GM19372 (cell line): ENCODE results near the gene UBE2QL1.

Experiments used
- ATAC-seq: cut with Tn5 transposase; IDR thresholded peaks from one replicate; pipeline ENCODE4 v1.9.1; 2021; ENCODE audit warnings: mild to moderate bottlenecking, low read depth, moderate library complexity; ENCODE audit not compliant: unreplicated experiment

Gene UBE2QL1, protein sequence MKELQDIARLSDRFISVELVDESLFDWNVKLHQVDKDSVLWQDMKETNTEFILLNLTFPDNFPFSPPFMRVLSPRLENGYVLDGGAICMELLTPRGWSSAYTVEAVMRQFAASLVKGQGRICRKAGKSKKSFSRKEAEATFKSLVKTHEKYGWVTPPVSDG

DNA sequence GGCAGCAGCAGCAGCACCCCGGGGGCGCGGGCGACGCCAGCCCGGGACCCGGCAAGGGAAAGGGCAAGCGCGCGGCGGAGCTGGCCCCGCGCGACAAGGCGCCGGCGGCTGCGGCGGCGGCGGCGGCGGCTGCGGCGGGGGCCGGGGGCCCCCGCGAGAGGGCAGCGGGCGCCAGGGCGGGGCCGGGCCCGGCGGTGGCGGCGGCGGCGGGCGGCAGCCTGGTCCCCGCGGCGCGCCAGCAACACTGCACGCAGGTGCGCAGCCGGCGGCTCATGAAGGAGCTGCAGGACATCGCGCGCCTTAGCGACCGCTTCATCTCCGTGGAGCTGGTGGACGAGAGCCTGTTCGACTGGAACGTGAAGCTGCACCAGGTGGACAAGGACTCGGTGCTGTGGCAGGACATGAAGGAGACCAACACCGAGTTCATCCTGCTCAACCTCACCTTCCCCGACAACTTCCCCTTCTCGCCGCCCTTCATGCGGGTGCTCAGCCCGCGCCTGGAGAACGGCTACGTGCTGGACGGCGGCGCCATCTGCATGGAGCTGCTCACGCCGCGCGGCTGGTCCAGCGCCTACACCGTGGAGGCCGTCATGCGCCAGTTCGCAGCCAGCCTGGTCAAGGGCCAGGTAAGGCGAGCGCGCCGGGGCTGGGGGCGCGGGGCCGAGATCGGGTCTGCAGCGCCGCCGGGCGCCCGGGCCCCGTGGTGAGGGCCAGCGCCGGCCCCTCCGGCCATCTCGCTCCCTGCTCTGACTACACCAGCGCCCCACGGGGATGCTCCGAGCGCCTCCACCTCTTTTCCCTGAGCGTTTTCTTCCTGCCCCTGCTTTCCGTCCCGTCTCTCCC, at the start of gene UBE2QL1:
UBE2QL1 (plus strand) TSS at position 238 of the 843 bp plus-strand sequence; CDS start at position 273, 35 bp downstream.
- ATAC-seq = peak; percentile 52

DNA sequence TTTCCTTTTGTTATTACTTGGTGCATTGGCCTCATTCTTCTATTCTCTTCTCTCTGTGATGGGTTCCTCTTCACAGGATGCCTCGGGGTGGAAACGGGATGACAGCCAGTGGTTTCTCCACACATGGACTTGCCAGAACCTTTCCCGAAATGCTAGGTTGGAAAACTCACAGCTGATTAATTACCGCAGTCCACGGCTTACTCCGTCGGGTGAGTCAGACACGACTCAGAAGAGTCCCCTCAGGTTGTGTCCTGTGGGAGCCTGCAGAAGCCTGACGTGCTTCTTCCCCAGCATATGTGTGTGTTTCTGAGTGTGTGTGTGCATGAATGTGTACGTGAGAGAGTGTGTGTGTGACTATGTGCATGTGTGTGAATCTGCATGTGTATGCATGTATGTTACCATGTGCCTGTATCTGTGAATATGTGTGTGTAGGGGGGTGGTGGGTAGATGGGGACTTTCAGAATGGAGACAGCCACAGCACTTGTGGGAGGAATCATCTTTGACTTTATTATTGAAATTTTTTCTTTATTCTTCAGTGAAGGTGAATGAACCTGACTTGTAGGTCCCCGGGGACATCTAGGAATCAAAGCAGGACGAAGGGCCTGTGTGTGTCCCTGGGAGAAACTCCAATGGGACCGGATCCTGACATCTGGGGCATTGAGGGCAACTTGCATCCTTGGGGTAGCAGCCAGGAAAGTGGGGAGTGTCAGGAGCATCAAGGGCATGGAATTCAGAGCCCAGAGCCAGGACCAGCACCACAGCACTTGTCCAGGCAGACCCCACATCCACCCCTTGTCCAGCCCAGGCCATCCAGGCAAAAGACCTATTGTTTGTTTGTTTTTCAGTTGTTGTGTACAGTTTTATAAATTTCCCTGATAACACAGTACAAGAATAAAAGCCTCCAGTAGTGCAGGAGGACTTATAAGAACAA, 48.4 kb upstream of the UBE2QL1 start:
- no peak for ATAC-seq

DNA sequence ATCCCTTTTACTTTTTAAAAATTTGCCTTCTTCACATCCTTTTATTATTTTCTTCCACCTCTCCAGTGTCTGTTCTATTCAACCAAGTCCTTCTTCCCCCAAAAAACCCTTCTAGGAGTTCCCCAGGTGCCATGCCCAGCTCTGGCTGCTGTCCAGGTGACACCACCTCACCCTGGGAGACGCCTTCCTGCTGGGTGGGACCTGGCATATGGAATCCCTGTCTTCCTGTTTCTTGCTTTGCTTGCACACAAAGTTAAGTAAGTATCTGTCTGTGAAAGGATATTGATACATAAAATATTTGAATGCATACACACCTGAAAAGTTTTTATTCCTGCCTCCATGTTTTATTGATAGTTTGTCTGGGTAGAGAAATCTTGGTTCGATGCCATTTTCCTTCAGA, 47.2 kb upstream of the UBE2QL1 start:
- no peak for ATAC-seq

DNA sequence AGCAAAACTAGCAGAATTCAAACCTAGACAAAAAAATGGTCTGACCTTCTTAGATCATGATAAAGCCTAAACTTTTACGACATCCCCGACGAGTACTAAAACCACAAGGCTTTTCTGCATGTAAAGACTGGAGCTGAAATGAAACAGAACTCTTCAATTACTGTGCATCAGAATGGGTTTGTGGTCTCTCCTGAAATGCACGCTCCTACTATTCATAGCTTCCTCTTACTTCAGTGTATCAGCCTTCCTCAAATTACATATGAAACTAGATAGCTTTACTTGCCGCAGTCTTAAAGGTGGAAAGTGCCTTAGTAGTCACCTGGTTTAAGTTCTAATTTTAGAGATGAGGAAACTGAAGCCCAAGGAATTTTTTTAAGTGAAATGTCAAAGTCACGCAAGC, 45.7 kb upstream of the UBE2QL1 start:
- ATAC-seq = no peak

DNA sequence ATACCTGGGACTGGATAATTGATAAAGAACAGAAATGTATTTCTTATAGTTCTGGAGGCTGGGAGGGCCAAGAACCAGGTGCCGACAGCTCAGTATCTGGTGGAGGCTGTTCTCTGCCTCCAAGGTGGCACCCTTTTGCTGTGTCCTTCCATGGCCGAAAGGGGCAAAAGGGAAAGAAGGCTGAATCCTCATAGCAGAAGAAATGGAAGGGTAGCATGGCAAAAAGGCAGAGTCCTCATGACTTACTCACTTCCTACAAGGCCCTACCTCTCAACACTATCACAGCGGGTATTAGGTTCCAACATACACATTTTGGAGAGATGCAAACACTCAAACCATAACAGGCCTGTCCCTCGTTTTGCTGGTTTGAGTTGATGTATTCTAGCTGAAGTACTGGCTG, 45.2 kb upstream of the UBE2QL1 start:
- ATAC-seq = no peak

DNA sequence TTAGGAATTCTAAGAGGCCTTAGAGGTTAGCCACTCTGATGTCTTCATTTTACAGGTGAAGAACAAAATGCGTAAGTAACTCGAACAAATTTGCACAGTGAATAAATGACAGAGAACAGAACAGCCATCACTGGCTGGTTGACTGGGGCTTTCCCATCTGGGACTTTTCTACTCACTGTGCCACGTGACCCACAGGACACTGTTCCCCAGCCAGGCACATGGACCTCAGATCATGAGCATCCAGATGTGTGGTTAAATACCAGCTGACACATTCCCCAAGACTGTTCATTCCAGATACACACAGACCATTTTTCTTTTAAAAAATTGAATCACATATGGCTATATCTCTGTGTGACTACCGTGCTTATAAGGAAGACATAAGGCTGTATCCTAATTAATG, 44.5 kb upstream of the UBE2QL1 start:
- no peak for ATAC-seq

DNA sequence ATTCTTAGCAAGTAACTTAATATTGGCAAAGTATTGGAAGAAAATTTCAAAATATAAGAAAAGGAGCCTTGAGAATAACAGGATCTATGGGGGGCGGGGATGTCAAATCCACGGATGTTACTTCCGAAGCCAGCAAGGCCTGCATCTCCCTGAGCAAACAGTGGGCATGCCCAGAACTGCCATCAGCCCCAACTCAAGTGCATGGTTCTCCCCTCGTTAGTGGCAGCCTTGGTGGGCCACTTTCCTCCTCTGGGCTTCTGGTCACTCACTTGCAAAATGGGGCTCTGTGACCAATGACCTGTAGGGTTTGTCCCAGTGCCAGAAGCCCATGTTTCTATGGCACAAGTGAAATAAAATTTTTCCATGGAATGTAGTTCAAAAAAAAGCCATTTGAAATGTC, 43.1 kb upstream of the UBE2QL1 start:
- ATAC-seq = no peak

DNA sequence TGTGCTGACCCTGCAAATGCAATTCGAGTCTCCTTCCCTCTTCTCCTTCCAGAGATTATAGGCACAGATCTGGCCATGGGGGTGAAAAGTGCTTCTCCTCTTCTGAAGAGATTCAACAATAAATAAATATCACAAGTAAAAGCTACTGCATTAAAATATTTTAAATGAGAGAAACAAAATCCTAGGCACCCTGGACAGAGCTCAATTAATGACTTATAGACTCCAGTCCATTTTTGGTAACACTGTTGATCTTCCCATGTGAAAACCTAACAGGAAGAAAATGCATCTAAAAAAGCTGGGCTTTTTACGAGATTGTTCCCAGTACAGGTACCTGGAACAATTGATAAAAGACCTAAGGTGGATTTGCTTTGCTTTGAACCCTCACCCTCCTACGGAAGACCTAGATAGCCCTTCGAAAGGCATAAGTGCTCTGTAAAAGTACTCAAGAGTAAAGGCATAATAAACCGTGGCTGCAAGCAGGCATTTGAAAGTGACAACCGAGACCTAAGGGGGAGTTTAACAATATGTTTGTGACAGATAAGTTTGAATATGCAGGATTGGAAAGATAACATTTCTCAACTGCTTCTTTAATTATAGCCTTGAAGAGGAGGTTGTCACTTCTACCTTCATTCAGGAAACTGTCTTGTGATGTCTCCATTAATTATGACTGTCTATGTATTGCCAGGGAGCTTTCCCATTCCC, 41.0 kb upstream of the UBE2QL1 start:
- ATAC-seq = no peak

DNA sequence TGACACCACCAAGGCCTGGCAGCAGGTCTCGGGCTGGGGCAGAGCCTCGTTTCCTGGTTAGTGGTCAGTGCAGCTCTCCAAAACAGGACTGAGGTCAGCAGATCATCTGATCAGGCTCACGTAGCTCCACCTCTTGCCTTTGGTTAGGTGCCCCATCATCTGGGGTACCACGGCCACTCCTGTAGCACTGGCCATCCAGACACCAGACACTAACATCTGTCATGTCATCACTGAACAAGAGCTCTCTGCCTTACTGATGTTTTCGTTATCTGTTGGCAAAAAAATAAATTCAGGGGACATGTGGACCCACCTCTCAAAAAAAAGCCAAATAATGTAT, 40.4 kb upstream of the UBE2QL1 start:
- ATAC-seq = no peak

DNA sequence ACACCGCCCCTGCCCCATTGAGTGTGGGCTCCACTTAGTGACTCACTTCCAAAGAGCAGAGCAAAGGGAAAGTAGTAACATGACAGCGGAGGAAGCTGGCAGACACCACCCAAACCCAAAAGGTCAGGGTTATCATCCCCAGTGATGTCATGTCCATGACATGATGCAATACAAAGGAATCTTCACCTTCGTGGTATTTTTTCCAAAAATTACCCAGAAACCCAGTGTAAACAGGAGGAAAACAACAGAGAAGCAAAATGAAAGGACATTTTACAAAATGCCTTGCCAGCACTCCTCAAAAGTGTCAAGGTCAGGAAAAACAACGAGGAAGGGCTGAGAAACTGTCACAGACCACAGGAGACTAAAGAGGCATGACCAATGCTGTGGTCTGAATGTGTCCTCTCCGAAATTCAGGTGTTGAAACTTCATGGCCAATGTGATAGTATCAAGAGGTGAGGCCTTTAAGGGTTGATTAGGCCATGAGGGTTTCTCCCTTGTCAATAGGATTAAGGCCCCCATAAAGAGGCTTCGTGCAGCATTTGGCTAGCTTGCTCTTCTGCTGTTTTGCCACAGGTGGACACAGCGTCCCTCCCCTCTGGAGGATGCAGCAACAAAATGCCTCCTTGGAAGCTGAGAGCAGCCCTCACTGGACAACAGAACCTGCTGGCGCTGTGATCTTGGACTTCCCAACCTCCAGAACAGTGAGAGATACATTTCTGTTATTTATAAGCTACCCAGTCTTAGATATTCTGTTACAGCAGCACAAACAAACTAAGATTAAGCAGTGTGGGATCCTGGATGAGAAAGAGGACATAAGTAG, 39.8 kb upstream of the UBE2QL1 start:
- ATAC-seq = no peak

DNA sequence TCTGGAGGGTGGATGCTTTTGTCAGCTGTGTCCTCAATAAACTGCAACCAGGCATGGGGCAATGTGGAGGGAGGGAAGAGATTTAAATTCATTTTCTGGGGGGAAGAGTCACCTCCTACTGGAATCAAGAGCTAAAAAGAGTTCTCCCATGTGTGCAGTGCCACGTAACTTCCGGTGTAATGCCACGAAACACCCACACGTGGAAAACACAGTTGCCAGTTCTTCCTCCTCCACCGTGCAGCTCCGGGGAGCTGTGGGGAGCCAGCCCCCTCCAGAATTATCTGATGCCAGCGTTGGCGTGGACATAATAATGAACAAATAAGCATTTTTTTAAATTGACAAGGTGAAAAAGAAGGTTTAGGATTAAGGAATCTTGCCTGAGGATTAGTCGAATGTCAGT, 38.2 kb upstream of the UBE2QL1 start:
- ATAC-seq = no peak

DNA sequence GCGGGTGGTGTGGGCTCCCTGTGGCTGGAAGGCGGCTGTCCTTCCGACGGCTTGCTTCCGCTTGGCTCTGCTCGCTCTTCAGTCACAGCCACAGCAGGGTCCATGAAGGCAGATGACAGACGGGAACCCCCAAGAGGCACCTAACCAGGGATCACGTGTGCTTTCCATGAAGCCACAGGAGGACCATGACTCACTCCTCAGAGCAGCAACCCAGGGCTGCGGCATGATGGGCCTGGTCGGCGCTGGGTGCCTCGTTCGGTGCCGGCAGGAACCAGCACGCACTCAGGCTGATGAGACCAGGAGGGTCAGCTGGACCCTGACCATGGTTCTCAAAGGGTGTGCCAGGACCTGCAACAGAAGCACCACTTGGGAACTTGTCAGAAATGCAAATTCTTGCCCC, 37.5 kb upstream of the UBE2QL1 start:
- ATAC-seq = no peak

DNA sequence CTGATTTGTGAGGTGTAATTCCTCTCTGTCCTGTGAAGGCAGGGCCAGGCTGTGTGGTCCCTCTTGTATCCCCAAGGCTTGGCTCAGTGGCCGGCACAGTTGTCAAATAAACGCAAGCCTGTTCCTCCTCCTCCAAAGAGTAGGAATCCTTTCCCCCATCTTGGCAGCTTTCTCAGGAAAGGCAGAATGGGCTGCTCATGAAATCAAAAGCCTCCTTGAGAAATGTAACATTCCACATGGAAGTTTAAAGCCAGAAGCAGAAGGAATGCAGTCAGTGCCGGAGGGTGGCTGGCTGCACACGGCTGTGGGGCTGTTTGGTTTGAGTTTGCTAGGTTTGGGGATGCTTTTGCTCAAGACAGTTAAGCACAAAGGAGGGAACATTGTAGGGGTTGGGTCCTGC, 35.8 kb upstream of the UBE2QL1 start:
- ATAC-seq = no peak

DNA sequence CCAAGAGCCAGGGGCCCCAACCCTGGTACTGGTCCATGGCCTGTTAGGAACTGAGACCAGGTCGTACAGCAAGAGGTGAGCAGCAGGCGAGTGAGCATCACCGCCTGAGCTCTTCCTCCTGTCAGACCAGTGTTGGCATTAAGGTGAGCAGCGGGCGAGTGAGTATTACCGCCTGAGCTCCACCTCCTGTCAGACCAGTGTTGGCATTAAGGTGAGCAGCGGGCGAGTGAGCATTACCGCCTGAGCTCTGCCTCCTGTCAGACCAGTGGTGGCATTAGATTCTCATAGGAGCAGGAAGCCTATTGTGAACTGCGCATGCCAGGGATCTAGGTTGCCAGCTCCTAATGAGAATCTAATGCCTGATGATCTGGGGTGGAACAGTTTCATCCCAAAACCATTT, 31.0 kb upstream of the UBE2QL1 start:
- no peak for ATAC-seq

DNA sequence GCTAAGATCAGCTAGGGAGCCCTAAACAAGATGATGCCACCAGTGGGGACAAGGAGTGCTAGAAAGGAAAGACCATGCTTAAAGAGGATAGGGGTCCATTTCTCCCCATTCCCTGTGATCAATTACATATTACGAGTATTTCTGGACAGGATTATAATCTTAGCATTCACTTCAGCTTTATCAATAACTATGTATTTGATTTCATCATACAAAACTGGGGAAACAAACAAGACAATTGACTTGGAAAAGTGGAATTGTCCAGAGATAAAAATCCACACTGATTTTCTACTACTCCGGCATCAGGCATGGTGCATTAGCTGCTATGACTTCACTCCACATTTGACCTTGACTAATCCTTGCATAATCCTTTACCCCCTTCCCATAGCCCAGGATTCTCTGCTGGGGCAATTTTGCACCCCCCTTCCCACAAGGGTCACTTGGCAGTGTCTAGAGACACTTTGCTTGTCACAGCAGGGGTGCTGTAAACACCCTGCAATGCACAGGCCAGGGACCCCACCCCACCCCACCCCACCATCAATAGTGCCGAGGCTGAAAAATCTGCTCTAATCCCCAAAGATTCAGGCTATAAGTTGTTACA, 29.9 kb upstream of the UBE2QL1 start:
- no peak for ATAC-seq

DNA sequence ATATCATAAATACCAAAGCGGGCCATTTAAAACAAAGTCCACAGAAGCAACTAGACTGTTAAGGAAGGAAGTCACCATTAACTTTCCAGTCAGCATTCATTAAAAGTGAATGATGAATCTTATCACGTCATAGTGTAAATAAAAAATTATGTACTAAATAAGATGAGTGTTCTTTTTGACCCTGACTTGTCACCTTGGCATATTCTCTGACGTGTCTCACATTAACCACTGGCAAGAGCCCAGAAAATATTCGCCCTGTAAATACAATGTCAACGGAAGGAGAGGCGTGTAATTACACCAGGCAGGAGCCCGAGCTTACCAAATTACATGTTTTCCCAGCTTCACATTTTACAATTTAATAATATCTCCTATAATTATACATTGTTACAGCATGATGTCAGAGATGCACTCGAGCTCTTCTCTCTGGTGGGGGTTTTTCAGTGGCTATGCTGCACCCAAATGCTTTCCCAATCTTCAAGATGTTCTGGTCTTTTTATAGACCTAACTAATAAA, 29.3 kb upstream of the UBE2QL1 start:
- no peak for ATAC-seq

DNA sequence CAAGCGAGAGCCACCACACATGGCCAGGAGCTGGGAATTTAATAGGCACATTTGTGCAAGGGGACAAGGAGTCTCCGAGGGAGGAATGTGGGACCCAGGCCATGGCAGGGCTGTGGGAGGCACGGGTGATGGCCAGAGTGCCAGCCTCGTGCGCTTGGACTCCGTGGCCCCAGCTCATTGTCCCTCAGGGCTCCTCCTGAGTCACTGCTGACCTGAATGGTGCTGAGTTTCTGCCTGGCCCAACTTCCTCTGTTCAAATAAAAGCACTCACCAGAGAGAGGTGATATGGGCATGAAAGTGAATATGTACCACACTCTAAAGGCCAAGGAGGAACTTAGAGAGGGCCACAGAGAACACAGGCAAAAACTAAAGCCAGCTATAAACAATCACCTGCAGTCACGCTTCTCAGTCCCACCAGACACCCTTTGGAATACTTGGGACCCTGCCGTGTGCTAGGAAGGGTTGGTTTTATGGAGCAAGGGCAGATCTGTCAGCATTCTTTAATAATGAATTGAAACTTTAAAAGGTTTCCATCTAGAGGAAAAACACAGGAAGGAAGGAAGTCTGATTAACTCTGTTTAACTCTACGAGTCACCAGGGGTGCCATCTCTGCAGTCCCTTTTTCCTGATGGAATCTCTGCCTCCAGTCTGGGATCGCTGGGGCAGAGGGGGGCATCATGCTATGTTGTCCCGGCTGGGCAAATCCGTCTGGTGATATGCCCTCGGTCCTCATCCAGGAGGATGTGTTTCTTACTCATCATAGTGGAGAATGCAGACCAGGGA, 25.1 kb upstream of the UBE2QL1 start:
- ATAC-seq = no peak

DNA sequence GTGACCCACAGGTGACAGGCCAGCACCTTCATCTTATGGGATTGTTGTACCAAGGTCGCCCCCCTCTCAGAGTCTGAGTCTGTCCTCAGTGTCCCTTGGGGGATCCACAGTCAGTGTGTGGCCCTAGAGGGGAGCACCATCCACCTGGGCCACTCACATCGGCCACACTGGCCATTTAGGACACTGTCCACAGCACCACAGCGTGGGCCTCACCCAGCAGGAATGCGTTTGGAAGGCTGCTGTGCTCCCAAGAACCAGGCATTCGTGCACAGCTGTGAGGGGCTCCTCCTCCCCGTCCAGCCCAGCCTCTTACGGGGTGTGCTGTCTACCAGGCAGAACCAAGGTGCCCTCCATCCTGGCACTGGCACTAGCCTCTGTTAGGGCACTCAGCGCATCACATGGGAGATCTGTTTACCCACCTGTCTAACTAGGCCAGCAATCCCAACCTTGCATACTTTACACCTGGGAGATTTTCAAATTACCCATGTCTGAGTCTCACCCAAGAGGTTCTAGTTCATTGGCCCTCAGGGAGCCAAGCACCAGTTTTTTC, 24.5 kb upstream of the UBE2QL1 start:
- no peak for ATAC-seq
